ENCODE data around the gene GYG1. TPM values are rescaled to one million over a fixed set of nuclear protein-coding genes. Genes with fewer than 3 reads are reported as not detected.

Gene GYG1
- total and polyA plus RNA-seq, 2 of the 8 experiments (the other 6 are each of a cell fraction or from before 2014, with no cell fraction given): 19.4 to 34.2 TPM

GRCh38 chr3:148970271-148970670 is 21.1 kb upstream of the GYG1 start (continued):
- TF ChIP-seq GABPA (IDR thresholded peaks at IDR 0.05; ENCODE audit: borderline replicate concordance, insufficient read depth, low read length) (no peak), POLR2AphosphoS5 (IDR thresholded peaks at IDR 0.05; ENCODE audit: low read depth, low read length) (no peak), RFX5 (IDR thresholded peaks at IDR 0.05; ENCODE audit: borderline replicate concordance, low read depth, low read length) (no peak), RBBP5 (IDR thresholded peaks at IDR 0.05; ENCODE audit: borderline replicate concordance, low read depth, low read length) (no peak)
